SK-N-SH (cell line): Measurements from ENCODE around the gene SEMA3F. TPM values are rescaled to one million over a fixed set of nuclear protein-coding genes. Genes with fewer than 3 reads are reported as not detected.

Experiments used
- CTCF ChIA-PET: fragments of 300-600, 350-600 bp; formaldehyde crosslinking; extraction: SDS; loops from one replicate; lab custom pipeline; 2021; lab: Yijun Ruan, JAX
- POLR2A ChIA-PET: fragments of 350-600 bp; sonication (Branson Sonifier 250); formaldehyde crosslinking; extraction: SDS; loops from one replicate; lab custom pipeline; 2020; ENCODE audit warnings: antibody characterized with exemption, inconsistent platforms; lab: Yijun Ruan, JAX
- DNase-seq: peaks from one replicate; pipeline ENCODE4 v3.0.0; 2012
- H2AFZ ChIP-seq: fragments of 200-600 bp; sonication (generic); 2 replicates; pipeline ENCODE4 v1.8.1; 2016; ENCODE audit warnings: antibody characterized with exemption, mild to moderate bottlenecking, low read depth
- H3F3A ChIP-seq: fragments of 200-600 bp; sonication (generic); replicated peaks from 2 replicates; pipeline ENCODE3; 2016; ENCODE audit warnings: antibody characterized with exemption, mild to moderate bottlenecking; ENCODE audit not compliant: insufficient read depth
- H3K27ac ChIP-seq, 2 experiments: fragments of 200-500 bp in 1 of 2; fragments of 200-600 bp in 1 of 2; sonication (Bioruptor generic) in 1 of 2; sonication (generic), shearing (Covaris generic) in 1 of 2; 2 replicates each; pipeline versions ENCODE4 v1.5.1 to v1.6.1; 2014 to 2016; ENCODE audit warnings: low read depth in 2 of 2, inconsistent platforms in 1 of 2, low read length in 1 of 2, mild to moderate bottlenecking in 1 of 2, mixed read lengths in 1 of 2
- H3K27me3 ChIP-seq: fragments of 200-600 bp; sonication (generic), shearing (Covaris generic); 2 replicates; pipeline ENCODE4 v1.6.1; 2016; ENCODE audit warnings: mixed run types; ENCODE audit not compliant: insufficient read depth
- H3K36me3 ChIP-seq, 2 experiments: fragments of 200-500 bp in 1 of 2; fragments of 200-600 bp in 1 of 2; sonication (Bioruptor generic) in 1 of 2; sonication (generic) in 1 of 2; replicated peaks in 1 of 2; 2 replicates each; pipeline versions ENCODE3 to v1.5.1; 2014 to 2016; ENCODE audit warnings: low read length in 1 of 2, mild to moderate bottlenecking in 1 of 2; ENCODE audit not compliant: insufficient read depth in 2 of 2, control insufficient read depth in 1 of 2
- H3K4me1 ChIP-seq, 2 experiments: fragments of 200-500 bp in 1 of 2; fragments of 200-600 bp in 1 of 2; sonication (Bioruptor generic) in 1 of 2; sonication (generic), shearing (Covaris generic) in 1 of 2; 2 replicates each; pipeline versions ENCODE4 v1.5.1 to v1.6.1; 2014 to 2016; ENCODE audit warnings: low read depth in 1 of 2, low read length in 1 of 2, mixed run types in 1 of 2; ENCODE audit not compliant: insufficient read depth in 2 of 2, control insufficient read depth in 1 of 2
- H3K4me2 ChIP-seq: fragments of 200-600 bp; sonication (generic), shearing (Covaris generic); 2 replicates; pipeline ENCODE4 v1.6.1; 2017; ENCODE audit warnings: mixed run types
- H3K4me3 ChIP-seq, 2 experiments: fragments of 200-500 bp in 1 of 2; fragments of 200-600 bp in 1 of 2; sonication (Bioruptor generic) in 1 of 2; sonication (generic), shearing (Covaris generic) in 1 of 2; 2 replicates each; pipeline versions ENCODE4 v1.5.1 to v1.8.1; 2014 to 2016; ENCODE audit warnings: low read depth in 2 of 2, inconsistent platforms in 1 of 2, low read length in 1 of 2, mild to moderate bottlenecking in 1 of 2, mixed read lengths in 1 of 2, moderate library complexity in 1 of 2
- H3K79me2 ChIP-seq: fragments of 200-600 bp; sonication (generic); 2 replicates; pipeline ENCODE4 v1.8.1; 2017; ENCODE audit warnings: mild to moderate bottlenecking; ENCODE audit not compliant: insufficient read depth
- H3K9ac ChIP-seq: fragments of 200-600 bp; sonication (generic); 2 replicates; pipeline ENCODE4 v1.6.1; 2017; ENCODE audit warnings: mixed run types
- H3K9me2 ChIP-seq: fragments of 200-600 bp; sonication (generic); 2 replicates; pipeline ENCODE4 v1.6.1; 2017; ENCODE audit warnings: mixed run types
- H3K9me3 ChIP-seq: fragments of 200-600 bp; sonication (generic); 2 replicates; pipeline ENCODE4 v1.6.1; 2017; ENCODE audit warnings: mixed run types, mild to moderate bottlenecking, moderate library complexity
- H4K20me1 ChIP-seq: fragments of 200-600 bp; sonication (generic); 2 replicates; pipeline ENCODE4 v1.6.1; 2017; ENCODE audit warnings: mild to moderate bottlenecking, mixed run types; ENCODE audit not compliant: insufficient read depth
- CTCF ChIP-seq: fragments of 200-600 bp; sonication (generic); IDR thresholded peaks from 2 replicates; pipeline ENCODE4 v1.6.1; 2017; ENCODE audit warnings: antibody characterized with exemption, mild to moderate bottlenecking, moderate library complexity
- EP300 ChIP-seq, 2 experiments: IDR thresholded peaks; 2 replicates each; pipeline versions ENCODE4 v1.4.0 to v1.6.1; 2012; ENCODE audit warnings: borderline replicate concordance in 1 of 2, low read depth in 1 of 2, low read length in 1 of 2
- EZH2phosphoT487 ChIP-seq: fragments of 200-600 bp; sonication (generic); IDR thresholded peaks from 2 replicates; pipeline ENCODE4 v1.6.1; 2017; ENCODE audit warnings: low read depth, mixed run types, mild to moderate bottlenecking, antibody characterized with exemption, moderate library complexity, borderline replicate concordance
- FOSL2 ChIP-seq: IDR thresholded peaks from 2 replicates; pipeline ENCODE4 v1.4.0; 2012; ENCODE audit warnings: low read depth, mild to moderate bottlenecking, moderate library complexity, borderline replicate concordance
- GABPA ChIP-seq: IDR thresholded peaks from 2 replicates; pipeline ENCODE4 v1.4.0; 2012; ENCODE audit warnings: low read depth, mild to moderate bottlenecking
- GATA2 ChIP-seq: sonication (generic); formaldehyde crosslinking; IDR thresholded peaks from 2 replicates; pipeline ENCODE4 v1.5.0; 2020; ENCODE audit warnings: mild to moderate bottlenecking, missing genetic modification reagents
- IRF3 ChIP-seq: fragments of 150-350 bp; IDR thresholded peaks from 2 replicates; pipeline ENCODE4 v1.6.1; 2016; ENCODE audit warnings: mild to moderate bottlenecking, low read depth, low read length
- JUND ChIP-seq: IDR thresholded peaks from 2 replicates; pipeline ENCODE4 v1.4.0; 2012
- MXI1 ChIP-seq: IDR thresholded peaks from 2 replicates; pipeline ENCODE4 v1.6.1; 2012; ENCODE audit warnings: mild to moderate bottlenecking, low read depth, low read length, improper control_type of control experiment
- PBX3 ChIP-seq: IDR thresholded peaks from 2 replicates; pipeline ENCODE4; 2012
- RAD21 ChIP-seq: IDR thresholded peaks from 2 replicates; pipeline ENCODE4 v1.6.1; 2012; ENCODE audit warnings: mild to moderate bottlenecking, low read length
- RXRA ChIP-seq: IDR thresholded peaks from 2 replicates; pipeline ENCODE4 v1.4.0; 2012; ENCODE audit warnings: low read depth, mild to moderate bottlenecking, borderline replicate concordance
- SIN3A ChIP-seq: IDR thresholded peaks from 2 replicates; pipeline ENCODE4 v1.6.1; 2012; ENCODE audit warnings: low read depth, mild to moderate bottlenecking, low read length, moderate library complexity, borderline replicate concordance
- TAF1 ChIP-seq: IDR thresholded peaks from 2 replicates; pipeline ENCODE4 v1.6.1; 2012; ENCODE audit warnings: low read depth, mild to moderate bottlenecking, low read length, moderate library complexity, borderline replicate concordance
- TCF12 ChIP-seq: IDR thresholded peaks from 2 replicates; pipeline ENCODE4 v1.4.0; 2012
- TEAD4 ChIP-seq: IDR thresholded peaks from 2 replicates; pipeline ENCODE4 v1.4.0; 2012; ENCODE audit warnings: mild to moderate bottlenecking, borderline replicate concordance; ENCODE audit not compliant: insufficient read depth
- USF2 ChIP-seq: fragments of 150-350 bp; IDR thresholded peaks from 2 replicates; pipeline ENCODE4 v1.6.1; 2017; ENCODE audit warnings: antibody characterized with exemption, low read length, low read depth, borderline replicate concordance
- YY1 ChIP-seq: IDR thresholded peaks from 2 replicates; pipeline ENCODE4 v1.4.0; 2012; ENCODE audit warnings: low read depth, mild to moderate bottlenecking
- WGBS: methylation state at CpG from one replicate; pipeline ENCODE4 v1.1.6; 2017; ENCODE audit warnings: low lambda C conversion rate; 5-methylcytosine and 5-hydroxymethylcytosine counted together
- polyA plus RNA-seq, 3 experiments: library from polyadenylated mRNA; depleted of rRNA; stranded (reverse); fragments of >200 nt; gene quantifications; 2 replicates each; pipeline ENCODE4 v1.2.3, GENCODE V29; 2012

The SEMA3F gene
- polyA plus RNA-seq, 1 of the 3 experiments (the other 2 are of a cell fraction): 30.4 TPM

GRCh38 chr3:50133283-50133615 lies 21.9 kb upstream of the SEMA3F start:
- Histone ChIP-seq H3K4me2 (no peak overlapping the region), H3F3A (no peaks in the 10 kb centered on the region), H3K9me2 (no peaks in the 10 kb centered on the region), H3K9me3 (no peaks in the 10 kb centered on the region), H3K4me1 (peaks cover 4 to 25% of the 10 kb centered on the region in 2 experiments; a peak in 3 of 4 replicates), H2AFZ (no peak overlapping the region), H3K9ac (no peak overlapping the region), H3K27ac (no peak overlapping the region), H3K4me3 (no peak overlapping the region), H3K79me2 (no peaks in the 10 kb centered on the region), H4K20me1 (no peaks in the 10 kb centered on the region), H3K27me3 (no peaks in the 10 kb centered on the region), H3K36me3 (no peaks in the 10 kb centered on the region)
- WGBS: 50% methylated on average over 1 of the region's 4 CpGs
- DNase-seq: peak; percentile 28
- POLR2A ChIA-PET: no interaction called here
- CTCF ChIA-PET: interaction anchor here (1.3 to 28.1 kb wide), 5 partner anchors 10 to 52 kb away, joined by 3 to 684 read pairs (median 4); partner anchors contain the start of gene GNAT1
- no peak for TF ChIP-seq JUND
- no peak for TF ChIP-seq RXRA
- no peak for TF ChIP-seq FOSL2
- TF ChIP-seq TCF12: no peak
- no peak for TF ChIP-seq TAF1
- TF ChIP-seq SIN3A: no peak
- TF ChIP-seq GABPA: no peak
- TF ChIP-seq IRF3: no peak
- no peak for TF ChIP-seq PBX3
- TF ChIP-seq YY1: no peak
- TF ChIP-seq EP300 (IDR thresholded peaks at IDR 0.05; ENCODE audit: borderline replicate concordance in 1 of 2, low read depth in 1 of 2, low read length in 1 of 2): no peak
- no peak for TF ChIP-seq CTCF
- TF ChIP-seq GATA2 (CRISPR knock-in tag): no peak
- no peak for TF ChIP-seq EZH2phosphoT487
- TF ChIP-seq RAD21: no peak
- no peak for TF ChIP-seq MXI1
- TF ChIP-seq USF2: no peak
- no peak for TF ChIP-seq TEAD4
